Renal pelvis (tissue), 4 donors: ENCODE results near the gene NCKAP5. TPM values are rescaled to one million over a fixed set of nuclear protein-coding genes. Genes with fewer than 3 reads are reported as not detected.
"Not testable (repeated sequence)": the region's sequence is repeated elsewhere in the genome, so short reads cannot be mapped to it uniquely, and the experiment has no call there.

Source experiments
- DNase-seq: peaks from one replicate; pipeline ENCODE4 v3.0.0-alpha.2; 2013
- polyA plus RNA-seq, 3 donors: library from polyadenylated mRNA; unstranded; fragments of 120-200 nt; gene quantifications; one replicate each; pipeline ENCODE4 v1.2.1, GENCODE V29; 2013; ENCODE audit not compliant: insufficient read length in 3 of 3

Gene NCKAP5
- polyA plus RNA-seq, 3 donors = 6.2 to 6.5 (median 6.3) TPM

DNA sequence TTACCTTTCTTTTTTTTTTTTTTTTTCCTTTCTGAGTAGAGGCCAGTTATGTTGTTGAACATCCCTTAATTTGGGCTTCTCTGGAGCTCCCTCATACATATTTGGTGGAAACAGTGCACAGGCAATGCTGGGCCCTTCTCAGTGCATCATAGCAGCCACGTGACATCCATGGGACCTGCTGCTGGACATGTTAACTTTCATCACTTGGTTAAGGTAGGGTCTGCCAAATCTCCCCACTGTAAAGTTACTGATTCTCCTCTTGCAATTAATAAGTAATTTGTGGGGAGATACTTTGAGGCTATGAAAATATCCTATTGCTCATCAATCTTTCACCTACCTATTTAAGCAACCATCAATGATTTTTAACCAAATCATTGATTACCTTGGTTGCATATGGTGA, 686.7 kb downstream of the NCKAP5 start:
- no peak for DNase-seq

DNA sequence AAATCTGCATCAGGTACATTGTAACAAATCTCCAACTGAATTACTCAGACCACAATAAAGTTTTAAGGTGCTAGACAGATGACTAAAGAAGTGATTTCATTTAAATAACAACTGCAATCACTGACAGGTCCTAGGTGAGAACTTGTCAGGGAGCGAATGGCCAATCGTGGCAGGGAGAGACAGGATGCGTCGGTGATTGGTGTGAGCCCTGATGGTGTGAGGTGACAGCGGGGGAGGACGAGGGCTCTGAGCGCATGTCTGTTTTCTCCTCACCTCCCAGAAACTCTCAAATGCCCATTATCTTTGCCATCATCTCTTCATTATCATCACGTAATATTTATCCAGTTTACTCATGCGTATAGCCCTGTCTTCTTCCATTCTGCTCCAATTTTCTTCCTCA, 690.3 kb downstream of the NCKAP5 start:
- no peak for DNase-seq

DNA sequence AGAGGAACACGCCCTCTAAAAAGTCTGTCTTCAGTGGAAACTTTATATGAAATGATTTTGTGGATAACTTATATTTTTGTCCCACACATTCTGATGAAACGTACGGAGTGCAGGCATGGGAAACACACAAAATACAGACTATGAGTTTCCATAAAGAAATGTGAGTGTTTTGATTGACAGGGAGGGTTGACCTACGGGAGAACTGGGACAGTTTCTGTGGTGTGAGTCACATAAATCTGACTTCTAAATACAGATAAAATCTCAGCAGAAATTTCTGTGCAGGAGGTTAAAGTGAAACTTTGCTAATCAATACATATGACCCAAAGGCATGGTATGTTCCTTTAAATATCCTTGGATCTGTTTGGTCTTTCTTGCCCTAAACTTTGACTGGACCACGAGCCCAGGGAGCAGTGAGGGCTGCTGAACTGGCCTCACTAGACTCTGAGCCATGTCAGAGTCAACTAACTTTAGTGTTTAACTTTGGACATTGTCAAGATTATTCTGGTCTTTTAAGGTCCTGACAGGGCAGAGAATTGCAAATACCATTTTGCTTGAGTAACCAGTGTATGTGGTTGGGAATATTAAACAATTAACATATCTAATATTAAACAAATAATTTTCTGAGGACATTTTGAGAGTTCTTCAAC, 691.4 kb downstream of the NCKAP5 start:
- DNase-seq = no peak

DNA sequence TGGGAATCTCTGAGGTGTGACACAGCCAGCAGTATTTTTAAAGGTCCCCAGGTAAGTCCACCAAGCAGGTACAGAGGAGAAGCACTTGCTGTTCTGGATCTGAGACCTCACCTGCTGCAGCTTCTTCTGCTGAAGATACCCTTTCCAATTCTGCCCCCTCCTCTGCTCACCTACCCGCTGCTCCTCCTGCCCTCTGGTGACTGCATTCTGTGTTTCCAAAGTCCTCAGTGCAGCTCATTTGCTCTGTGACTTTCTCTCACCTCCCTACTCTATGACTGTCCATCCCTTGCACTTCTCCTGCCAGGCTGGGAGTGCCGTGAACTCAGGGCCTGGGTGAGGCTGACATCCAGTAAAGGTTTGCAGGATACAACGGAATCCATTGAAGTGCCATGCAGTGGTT, 693.1 kb downstream of the NCKAP5 start:
- DNase-seq = no peak

DNA sequence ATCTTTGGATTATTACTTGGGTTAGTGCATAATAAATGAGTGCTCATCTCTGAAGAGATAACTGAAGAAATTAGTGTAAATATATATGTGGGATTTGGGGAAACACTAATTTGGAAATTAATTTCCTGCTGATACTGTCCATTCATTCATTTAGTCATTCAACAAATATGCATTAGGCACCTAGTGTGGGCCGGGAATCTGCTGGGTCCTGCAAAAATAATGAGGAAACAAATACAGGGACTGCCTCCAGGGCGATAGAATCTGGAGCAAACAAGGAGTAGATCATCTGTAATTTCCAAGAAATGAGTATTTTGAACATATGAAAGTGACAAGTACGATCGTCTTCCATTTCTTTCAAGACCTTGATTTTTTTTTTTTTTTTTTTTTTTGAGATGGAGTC, 694.5 kb downstream of the NCKAP5 start:
- no peak for DNase-seq

DNA sequence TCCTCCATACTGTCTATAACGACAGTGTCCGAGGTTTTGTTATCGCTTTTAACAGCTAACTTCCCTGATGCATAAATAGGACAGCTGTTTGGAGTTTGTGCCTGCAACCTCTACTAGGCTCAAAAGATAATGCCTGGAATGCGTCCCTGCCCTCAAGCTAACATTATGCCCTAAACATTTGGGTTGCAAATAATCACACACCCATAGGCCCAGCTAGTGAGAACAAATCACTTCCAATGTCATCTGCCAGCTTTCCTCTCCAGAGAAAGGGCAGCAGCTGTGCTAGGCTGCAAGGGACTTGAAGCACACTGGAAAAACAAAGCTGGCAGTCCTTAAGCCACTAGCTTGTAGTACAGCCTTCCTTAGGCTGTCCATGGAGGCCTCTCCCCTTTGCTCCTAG, 696.4 kb downstream of the NCKAP5 start:
- no peak for DNase-seq

DNA sequence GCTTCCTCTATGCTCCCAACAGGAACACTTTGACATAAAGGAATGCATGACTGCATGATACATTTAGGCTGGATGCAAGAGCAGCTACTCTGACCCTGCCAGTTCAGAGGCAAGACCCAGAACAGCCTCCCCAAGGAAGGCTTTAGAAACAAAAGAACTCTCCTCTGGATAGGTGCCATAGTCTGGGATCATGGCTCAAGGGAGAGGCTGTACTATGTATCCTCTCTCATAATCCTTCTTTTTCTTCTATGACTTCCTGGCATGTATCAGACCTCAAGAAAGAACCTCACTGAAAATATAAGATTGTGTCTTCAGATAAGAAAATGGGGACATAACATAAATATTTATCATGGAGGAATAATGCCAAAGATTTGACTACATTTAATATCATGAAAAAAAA, 704.3 kb downstream of the NCKAP5 start:
- DNase-seq = no peak

DNA sequence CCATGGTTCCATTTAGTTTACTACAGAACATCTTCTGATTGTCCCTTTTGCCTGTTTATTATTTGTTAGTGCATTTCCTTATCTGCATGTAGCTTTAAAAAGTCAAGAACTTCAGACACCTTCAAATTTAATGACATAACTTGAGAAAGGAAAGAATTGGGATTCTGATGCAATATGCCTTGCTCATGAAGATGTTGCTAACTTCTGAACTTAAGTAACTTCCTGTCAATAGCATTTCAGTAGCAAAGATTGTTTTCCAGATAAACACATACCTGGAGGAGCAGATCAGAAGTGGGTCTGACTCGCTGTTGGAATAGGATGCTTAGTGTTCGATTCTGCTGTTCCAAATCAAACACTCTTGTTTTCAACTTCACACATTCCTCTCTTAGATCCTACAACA, 708.0 kb downstream of the NCKAP5 start:
- DNase-seq = no peak

DNA sequence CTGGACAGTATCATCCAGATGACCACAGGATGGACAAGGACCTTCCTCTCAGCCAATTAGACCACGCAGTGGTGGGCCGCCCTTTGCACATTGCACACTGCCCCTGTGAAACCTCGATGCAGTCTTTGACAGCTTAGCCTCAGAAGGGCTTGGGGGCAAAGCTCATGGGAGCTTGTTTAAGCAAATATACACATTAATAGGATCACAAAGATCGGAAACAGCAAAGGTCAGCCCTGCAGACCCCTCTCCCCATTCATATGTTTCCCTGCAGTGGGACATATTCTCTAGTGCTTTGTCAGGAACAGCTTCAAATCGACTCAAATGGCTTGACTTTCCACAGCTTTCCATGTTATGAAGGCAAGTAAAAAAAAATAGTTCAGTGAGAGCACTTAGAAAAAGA, 708.7 kb downstream of the NCKAP5 start:
- no peak for DNase-seq

DNA sequence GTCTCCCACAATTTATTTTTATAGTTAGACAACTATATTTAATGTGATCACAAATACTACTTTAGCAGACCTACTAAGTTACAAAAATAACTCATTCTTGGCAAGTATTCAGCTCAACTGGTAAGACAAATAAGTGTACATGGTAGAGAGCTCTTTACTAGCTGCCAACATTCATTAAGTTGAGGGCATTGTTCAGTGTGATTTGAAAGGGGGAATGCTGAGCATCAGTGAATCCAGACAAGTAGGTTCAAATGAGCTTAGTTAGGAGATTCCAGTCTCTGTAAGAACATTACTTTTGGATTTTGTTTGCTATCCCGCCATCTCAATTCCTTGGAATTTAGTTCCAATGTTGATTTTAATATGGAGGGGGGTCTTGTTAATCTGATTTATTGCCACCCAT, 710.9 kb downstream of the NCKAP5 start:
- no peak for DNase-seq

DNA sequence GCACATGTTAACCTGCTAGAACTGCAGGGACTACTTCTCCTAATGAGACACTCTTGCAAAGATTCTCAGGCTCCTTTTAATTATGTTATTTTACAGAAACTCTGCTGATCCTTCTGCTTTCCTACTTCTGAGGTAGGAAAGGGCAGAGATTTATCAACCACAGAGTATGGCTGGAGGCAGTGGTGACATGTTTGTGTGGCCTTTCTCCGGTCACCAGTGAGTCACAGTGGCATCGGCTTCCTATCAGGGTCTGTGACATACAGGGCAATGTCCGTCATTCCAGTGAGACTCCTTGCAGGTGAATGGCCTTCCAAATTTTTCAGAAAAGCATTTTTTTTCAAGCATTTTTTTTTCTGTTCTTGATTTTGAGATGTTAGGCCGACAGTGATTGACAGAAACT, 717.6 kb downstream of the NCKAP5 start:
- DNase-seq = no peak

DNA sequence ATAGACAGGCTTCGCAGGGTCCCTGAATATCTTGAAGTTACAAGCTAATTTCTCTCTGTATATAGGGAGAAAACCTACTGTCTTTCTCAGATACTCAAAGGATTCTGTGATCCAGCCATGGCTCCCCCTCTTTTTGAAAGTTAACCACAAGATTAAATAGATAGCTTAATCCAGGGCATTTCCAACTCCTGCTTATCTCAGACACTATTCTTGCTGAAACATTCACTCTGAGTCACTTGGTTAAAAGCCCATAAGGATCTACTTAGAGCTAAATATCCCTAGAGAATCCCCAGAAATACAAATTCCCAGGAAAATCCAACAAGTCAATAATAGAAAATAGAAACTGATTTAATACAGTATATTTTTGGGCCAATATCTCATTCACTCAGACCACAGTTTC, 719.1 kb downstream of the NCKAP5 start:
- DNase-seq = no peak

DNA sequence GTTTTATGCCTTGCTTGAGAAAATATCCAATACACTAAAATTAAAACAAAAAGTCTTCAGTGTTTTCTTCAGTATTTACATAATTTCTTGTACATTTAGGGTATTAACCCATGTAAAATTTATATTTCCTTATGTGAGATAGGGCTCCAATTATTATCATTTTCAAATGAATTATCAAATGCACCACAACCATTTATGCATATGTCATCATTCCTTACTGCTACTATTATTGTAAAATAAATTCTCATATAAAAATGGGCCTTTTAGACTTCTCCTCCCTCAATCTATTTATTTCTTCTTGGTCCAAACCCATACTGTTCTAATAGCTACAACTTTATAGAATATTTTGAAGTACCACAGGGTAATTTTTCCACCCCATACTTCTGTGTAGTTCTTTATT, 722.9 kb downstream of the NCKAP5 start:
- no peak for DNase-seq

DNA sequence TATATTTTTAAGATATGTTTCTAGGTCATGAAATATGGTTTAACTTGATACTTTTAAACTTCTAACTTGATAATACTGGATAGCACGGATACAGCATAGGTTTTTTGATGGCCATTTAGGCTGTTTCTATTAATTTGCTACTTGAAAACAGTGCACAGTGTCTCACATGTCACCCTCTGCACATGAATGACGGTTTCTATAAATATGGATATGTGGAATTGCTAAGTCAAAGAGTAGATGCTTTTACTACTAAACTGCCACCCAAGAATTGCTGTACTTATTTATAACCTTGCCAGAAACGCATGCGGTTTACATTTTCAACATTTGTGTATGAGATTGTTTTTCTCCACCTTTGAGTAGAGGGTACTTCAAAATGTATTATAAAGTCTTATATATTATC, 723.7 kb downstream of the NCKAP5 start:
- DNase-seq = no peak

DNA sequence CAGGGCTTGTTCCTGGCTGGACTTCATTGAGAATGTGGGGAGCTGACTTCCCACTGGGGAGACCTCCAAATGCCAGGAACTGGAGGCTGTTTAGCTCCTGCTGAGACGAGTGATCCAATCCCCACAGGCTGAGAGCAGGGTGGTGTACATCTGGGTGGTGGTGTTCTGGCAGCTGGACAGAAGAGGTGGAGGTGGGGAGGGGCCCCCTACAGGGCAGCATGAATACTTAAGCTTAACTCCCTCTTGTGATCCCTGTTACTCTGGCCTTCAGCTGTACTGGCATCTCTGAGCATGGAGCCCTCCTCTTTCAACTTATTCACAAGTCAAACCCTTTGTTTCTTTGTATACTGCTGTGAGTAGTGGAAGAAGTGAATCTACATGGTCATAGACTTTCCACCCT, 730.5 kb downstream of the NCKAP5 start:
- no peak for DNase-seq

DNA sequence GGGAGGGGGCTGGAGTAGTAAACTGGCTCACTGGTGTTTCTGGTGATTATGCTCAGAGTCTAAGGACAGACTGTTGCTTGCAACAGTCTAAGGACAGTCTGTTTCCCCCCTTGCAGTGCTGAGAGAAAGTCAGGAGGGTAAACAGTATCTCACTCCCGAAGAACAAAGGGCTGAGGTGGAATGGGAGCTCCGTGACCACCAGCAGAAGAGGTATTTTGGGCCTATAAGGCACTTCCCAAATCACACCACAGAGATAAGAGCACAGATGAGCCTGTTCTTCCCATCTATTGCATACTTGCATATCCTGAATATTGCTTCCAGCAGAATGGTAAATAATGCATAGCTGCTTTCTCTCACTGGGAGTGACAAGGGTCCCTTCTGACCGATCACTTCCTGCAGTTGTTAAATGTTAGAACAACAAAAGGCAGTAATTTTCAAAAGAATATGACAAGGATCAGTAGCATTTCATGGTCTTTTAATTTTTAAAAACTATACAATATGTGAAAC, 737.9 kb downstream of the NCKAP5 start:
- DNase-seq = no peak

DNA sequence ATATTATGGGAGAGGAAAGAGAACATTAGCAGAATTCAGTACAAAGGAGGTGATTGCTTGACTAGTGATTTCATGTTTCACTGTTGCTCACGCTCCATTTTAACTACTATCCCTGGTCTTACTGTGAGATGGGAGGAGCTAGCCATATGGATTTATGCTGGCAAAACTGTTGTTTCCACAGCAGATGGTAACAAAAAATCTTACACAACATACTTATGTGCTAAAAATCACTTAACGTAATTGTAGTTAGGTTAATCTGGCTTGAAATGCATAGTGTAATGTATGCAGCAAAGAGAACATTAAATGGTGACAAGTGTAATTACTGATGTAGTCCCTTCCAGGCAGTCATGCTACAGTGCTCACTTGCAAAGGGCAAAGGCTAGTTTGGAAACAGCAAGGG, 742.7 kb downstream of the NCKAP5 start:
- DNase-seq = no peak

DNA sequence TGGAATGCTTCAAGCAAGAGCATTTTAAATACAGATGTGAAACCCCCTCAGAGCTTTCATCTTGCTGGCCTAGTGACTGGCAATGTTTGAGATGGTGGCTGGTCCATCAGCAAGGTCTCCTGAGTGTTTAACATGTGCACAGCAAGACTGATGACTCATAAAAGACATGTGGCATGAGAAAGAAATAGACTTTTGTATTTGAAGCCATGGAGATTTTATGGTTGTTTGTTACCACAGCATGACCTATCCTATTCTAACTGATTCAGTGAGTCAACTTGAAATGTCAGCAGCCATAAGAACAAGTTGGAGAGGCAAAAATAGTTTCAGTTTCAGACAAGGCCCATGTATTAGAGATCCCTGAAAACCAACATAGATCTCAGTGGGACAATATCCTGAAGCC, 743.5 kb downstream of the NCKAP5 start:
- DNase-seq = no peak

DNA sequence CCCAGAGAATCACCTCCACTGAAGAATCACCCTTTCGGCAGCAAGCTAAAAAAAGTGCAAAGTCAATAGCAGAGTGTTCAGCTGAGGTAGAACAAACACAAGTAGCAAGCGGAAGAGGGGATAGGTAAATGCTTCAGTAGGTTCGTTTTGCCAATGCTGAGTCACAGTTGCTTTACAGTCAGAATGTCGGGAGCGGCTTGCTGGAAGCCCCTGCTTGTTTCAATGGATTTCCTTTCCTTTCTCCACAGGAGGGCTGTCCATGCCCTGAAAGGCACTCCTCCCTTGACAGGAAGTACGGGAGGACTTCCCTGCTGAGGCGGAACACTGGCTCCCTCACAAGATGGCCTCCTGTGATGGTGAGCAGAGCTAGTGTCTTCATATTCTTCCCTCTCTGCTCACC, 752.0 kb downstream of the NCKAP5 start:
- no peak for DNase-seq

DNA sequence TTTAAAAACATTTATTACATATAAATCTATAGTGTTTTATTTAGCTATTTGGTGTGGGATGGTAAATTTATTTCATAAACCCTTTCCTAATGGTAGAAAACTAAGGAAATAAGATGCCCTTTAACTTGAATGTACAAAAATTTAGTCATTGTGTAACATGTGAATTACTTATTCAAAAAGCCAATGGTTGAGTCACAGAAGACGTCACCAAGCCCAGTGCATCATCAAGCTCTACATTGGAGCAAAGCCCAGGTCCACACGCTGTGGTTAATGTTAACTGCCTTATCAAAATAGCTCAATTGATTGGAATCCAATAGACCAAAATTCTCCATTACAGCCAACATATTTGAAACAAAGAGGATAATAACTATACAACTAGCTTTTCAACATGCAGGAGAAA, 752.7 kb downstream of the NCKAP5 start:
- no peak for DNase-seq

DNA sequence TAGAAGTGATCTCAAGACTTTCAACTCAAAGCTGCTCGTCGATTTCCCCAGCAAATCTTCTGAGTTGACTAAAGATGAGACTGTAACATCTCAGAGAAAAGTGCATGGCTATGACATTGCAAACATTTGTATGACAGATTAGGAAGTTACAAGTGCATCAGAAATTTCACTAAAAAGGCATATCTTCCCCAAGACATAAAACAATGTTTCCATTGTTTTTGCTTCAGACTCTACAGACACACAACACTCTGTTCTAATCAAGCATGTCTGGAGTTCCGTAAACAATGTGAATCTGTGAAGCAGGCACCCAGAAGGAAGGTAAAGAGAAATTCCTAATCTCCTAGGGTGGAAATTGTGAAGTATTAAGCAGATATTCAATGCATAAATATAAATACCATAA, 753.6 kb downstream of the NCKAP5 start:
- no peak for DNase-seq

DNA sequence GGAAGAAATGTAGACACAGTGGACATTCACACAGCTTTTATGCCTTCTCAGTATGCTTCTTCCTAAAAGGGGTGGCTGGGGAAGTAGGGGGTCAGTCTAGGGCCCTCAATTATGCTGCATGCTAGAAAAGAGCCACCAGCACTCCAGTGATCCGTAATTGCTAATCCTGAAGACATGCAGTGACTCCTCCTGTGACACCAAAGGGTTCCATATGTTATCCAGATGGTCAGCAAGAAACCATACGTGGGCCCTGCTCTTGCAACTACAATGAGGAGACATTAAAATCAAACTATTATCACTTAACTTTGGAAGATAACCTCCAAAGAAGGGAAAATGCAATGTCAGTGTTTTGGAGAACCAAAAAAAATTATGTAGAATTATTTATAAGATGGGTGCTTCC, 754.8 kb downstream of the NCKAP5 start:
- DNase-seq = no peak

DNA sequence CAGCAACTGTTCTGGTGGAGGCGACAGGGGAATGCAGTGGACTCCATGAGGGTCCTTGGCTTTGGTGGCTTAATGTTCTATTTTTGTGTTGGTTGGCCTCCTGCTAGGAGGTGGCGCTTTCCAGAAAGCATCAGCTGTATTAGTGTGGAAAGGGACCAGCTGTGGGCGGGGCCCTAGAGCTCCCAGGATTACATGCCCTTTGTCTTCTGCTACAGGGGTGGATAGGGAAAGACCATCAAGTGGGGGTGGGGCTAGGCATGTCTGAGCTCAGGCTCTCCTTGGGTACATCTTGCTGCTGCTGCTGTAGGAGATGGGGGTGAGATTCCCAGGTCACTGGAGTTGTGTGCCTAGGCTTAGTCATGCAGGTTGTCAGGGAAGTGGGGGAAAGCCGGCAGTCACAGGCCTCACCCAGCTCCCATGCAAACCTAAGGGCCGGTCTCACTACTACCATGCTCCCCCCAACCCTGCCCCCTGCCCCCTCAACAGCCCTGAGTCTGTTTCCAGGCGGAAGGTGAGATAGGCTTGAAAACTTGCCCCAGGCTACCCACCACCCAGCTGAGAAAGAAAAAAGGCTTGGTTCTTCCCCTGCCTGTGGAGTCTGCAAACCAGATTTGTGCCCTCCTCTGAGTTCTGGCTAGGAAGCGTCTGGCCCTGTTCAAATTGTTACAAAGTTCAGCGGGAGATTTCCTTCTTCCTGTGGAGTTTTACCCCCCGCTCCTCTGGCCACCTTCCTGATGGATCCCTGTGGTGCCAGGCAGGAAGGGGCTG, 756.9 kb downstream of the NCKAP5 start:
- DNase-seq = no peak

DNA sequence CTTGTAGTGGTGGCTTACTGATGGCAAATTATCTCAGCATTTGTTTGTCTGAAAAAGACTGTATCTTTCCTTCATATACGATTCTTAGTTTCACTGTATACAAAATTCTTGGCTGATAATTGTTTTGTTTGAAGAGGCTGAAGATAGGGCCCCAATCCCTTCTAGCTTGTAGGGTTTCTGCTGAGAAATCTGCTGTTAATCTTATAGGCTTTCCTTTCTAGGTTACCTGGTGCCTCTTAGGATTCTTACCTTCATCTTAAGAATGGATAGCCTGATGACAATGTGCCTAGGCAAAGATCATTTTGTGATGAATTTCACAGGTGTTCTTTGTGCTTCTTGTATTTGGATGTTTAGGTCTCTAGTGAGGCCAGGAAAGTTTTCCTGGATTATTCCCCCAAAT, 758.3 kb downstream of the NCKAP5 start:
- DNase-seq = not testable (repeated sequence)
